HG03135 (cell line): ENCODE results near the gene JAZF1.

Experiments
- ATAC-seq: cut with Tn5 transposase; IDR thresholded peaks from one replicate; pipeline ENCODE4 v1.9.1; 2021; ENCODE audit warnings: mild to moderate bottlenecking, moderate library complexity; ENCODE audit not compliant: unreplicated experiment

Gene JAZF1

DNA sequence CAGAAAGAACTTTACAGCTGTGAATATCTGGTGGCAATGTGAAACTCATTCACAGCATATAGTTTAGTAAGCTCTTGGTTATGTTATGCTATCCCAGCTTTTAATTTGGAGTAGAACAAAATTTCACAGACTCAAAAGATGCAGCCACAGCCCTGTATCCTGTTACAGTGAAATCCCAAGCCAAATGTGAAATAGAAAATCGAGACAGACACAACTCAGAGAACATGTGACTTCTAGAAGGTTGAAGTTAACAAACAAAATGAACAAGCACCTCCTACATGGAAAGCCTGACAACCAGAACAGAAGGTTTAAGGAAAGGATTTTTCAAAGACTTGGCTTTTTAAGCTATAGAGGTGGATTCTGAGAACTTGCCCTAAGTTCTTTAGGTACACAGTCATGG lies 39.6 kb downstream of the JAZF1 start:
- ATAC-seq: no peak

DNA sequence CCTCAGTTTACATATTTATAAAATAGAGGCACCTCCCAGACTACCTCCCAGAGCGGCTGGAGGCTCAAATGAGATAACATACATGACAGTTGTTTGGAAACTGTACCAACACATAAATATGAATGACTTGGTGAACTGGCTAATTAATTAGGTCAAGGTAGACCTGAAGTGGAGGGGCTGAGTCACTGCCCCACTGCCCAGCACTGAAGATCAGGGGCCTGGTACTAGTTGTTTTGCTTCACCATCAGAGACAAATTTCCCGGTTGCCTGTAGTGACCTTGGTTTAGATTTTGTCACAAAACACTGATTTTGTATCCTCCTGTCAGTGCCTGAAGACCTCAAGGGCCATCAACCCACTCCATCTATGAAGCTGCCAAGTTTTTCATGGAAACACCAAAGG lies 41.8 kb downstream of the JAZF1 start:
- no peak for ATAC-seq

DNA sequence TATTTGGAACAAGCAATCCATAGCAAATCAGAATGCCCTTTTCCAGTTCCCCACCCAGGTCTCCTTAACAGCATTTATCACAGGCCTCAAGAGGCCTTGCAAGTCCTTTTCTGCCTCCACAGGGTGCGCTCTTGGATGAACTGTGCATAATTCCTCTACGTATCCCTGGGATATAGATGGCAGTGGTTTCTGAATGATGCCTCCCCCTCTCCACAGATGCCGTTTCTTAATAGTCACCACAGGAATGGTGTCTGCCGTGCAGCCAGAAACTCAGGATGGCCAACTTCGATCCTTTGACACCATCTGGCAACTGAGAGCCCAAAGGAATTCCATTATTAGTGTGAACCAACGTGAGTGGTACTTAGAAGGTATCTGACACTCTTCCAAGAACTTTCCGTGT lies 43.1 kb downstream of the JAZF1 start:
- ATAC-seq: no peak

DNA sequence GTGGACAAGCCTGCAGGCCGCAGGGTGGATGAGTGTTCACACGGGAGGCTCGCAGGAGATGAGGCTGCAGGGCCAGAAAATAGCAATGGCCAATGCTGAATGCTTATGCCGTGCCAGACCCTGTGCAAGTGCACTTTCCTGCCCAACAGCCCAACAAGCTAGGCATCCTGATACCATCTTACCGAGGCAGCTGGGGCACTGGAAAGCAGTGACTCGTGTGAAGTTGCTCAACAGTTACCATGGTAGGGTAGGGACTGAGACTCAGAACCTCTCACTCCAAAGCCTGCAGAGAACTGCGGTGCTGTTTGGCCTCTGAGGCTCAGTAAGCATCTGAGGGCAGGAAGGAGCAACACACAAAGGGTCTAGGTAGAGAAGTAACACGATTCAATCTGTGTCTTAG lies 43.7 kb downstream of the JAZF1 start:
- ATAC-seq: no peak

DNA sequence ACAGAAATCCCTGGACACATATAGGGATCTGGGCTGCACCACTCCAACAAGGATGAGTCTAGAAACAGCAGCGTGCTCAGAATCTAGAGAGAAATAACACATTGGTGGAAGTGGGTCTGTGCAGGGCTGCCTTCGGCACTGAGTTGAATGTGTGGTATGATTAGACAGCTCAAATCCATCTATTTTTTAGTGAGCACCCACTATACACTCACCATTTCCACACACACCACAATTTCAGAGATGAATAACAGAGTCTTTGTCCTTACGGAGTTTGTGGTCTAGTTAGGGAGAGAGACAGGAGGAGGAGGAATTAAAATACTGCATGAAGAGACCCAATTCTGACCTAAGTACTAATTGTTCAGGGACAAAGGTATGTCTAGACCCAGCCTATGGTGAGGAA lies 44.2 kb downstream of the JAZF1 start:
- no peak for ATAC-seq

DNA sequence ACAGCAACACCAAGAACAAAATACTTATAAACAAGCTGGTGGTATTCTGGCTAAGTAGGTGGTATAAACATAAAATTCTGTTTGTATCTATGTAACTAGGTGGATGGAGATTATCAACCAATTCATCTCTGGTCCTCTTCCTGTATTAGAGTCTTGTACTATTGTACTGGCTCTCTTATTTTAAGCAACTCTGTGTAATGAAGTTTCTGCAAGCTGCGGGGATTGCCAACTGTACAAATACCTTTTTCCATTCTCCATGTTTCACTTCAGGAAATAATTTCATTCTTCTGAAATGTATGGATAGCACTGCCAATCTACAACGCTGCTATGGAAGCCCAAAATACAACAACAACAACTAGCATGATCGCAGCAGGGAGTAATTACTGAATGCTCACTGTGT lies 44.8 kb downstream of the JAZF1 start:
- no peak for ATAC-seq

DNA sequence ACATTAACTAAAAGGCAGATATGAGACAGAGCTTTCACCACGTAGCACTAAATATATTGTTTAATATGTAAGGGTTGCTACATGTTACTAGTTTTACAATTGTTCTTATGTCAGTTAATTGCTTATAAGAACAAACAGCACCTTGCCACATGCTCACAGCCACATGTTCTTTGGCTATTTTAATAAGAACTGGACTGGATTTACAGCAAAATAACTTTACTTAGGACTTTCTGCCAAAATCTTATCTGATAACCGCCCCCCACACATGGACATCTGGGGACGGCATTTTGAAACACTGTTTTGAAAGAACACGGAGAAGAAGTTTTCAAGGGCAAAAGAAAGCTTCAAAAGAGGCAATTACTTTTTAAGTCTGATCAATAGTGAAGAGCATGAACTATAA lies 45.3 kb downstream of the JAZF1 start:
- no peak for ATAC-seq

DNA sequence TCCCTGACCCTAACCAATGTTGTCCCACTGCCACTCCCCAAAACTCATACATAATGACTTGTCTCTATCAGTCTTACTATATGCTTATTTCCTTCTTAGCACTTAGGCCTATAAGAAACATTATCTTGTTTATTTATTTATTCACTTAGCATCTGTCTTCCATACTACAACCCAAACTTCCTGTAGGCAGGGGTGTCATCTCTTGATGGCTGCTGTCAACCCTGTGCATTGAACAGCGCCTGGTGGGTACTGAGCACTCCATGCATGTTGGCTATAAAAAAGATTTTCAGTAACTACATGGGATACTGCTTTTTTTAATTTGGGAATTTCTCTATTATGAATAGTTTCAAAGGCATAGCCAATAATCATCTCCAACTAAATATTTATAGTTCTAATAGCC lies 46.7 kb downstream of the JAZF1 start:
- ATAC-seq: no peak

DNA sequence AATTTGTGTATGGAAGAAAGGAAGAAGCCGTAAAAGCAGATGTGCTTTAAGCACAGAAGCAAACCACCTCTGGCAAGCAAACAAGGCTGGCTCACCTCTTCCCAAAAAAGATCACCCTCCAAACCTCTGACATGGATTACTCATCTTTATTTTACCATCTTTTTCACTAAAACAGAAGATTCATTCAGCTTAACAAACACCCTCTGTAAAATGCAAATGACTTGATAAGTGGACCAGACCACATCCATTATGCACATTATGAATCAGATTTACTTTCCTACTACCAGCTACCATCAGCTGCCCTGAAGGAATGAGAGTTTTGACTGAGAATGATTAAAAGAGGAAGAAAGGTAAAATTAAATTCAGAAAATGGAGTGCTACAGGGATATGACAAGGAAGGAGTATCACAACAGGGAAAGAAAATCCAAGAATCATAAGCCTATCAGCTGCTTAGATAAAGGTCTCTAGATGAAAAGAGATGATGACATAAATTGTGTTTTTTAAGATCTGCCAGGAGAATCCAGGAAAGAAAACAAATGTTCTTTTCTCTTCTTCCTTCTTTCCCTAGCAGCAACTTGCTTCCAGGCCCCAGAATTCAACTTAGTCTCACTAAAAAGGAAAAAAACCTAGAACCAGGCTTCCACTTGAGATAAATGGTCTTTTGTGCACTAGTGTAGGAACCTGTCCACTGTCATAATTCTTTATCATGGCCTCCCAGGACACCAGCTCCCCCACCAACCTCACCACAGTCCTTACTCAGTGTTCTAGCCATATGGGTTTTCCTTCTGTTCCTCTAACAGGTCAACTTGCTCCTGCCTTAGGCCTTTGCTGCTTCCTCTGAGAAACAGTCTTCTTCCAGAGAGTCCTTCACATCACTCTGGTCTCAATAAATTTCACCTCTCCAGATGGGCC lies 47.4 kb downstream of the JAZF1 start:
- ATAC-seq: no peak

DNA sequence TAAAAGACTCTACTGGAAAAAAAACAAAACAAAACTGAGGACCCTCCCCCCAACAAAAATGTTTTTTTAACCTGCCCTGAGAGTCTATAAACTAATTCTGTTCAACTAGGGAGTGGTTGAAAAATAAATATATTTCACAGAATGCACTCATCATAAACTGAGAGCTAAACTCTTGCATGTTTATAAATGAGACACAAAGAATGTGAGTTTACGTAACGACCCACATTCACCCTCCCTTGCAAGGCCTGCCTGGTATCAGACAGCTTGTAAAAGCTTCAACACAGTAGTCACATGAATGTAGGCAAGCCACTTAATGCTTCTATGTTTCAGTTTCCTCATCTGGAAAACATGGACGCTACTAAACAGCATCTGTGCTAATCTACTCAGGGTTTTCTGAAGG lies 50.3 kb downstream of the JAZF1 start:
- no peak for ATAC-seq

DNA sequence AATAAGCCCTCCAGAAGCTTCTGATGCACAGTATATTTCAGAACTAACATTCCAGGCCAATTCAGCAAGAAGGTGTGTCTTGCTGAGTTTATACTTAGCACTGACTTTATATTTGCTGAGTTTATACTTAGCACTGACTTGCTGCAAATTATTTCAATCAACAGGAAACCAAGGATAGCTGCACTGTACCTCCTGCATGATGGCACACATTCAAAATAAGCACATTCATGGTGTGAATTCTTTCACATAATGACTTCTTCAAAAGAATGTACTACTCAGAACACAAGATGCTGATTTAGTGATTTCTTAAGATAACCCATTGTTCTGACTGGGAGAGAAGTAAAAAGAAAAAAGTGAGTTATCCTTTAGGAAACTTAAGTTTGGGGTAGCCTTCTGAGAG lies 52.0 kb downstream of the JAZF1 start:
- no peak for ATAC-seq

DNA sequence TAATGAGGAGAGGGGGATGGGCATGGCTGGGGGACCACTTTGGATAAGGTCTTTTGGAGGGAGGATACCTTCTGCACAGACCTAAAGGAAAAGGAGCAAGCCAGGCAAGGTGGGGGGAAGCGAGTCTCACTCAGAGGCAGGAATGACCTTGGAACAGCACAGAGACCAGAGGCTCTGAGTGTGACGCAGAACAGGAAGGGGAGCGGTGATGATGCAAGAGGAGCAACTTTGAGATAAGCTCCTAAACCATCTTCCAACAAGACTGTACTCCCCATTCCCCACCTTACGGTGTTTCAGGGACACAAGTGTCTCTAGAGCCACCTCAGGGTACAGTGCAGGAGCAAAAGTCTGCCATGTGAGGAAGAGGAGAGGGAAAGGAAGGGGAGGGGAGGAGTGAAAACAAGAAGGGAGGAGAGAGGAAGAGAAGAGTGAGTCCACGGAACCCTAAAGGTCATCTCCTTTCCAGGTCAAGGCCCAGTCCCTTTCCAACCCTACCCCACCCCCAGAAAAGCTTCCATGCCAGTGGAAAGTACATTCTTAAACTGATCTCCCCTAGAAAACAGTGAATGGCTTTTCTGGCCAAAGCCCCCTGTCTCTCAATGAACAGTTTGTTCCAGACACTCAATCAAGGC lies 54.1 kb downstream of the JAZF1 start:
- no peak for ATAC-seq

DNA sequence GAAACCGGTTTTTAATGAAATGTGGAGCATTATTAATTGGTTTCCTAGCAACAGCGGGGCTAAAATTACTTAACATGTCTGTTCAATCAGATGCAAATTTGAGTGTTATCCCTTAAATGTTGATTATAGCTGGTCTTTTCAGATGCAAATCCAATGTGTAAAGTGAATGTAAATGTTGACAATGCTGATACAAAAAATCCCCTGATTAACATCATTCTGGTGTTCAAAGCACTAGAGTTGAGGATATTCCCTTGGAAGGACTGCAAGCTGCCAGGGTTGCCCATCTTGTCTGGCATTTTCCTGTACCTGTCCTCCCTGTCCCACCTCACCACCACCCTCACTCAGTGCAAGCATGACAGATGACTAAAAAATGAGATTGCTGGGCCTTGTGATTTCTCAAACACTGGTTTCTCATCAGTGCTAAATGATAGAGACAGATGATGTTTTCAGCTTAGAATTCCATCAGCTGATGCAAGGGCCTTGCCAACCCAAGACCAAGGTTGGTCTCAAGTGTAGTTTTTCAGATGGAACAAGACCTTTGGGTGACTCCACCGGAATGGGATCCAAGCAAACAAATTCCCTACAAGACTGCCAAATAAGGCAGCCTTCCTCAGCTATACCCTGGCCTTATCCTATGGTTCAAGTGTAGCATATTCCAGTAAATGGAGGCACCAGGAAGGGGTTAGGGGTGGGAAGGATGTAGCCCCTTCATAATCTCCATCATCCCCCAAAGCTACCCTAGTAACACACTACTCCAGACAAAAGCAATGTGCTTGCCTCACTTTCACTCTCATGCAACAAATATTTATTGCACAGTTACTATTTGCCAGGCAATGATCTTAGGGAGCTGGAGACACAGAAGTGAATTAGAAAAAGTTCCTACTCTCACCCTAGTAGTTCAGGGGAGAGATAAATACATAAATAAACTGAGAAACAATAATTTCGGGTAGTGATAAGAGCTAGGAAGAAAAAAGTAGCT lies 54.9 kb downstream of the JAZF1 start:
- ATAC-seq: no peak

DNA sequence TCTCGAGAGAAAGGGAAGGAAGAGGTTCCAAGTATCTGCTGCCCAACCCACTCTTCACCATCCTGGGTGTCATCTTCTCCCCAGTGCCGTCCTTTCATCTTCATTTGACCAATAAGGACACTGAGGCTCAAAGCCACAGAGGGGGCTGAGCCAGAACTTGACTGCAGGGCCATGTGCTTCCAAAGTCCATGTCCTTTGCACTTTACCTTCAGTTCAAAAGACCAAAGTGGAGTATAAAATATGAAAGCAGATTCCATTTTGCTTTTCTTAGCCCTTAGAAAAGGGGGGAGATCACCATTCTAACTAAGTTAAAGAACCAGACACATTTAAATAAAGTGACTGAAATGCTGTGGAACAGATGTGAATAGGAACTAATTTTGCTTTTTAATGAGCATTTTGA lies 56.2 kb downstream of the JAZF1 start:
- ATAC-seq: no peak

DNA sequence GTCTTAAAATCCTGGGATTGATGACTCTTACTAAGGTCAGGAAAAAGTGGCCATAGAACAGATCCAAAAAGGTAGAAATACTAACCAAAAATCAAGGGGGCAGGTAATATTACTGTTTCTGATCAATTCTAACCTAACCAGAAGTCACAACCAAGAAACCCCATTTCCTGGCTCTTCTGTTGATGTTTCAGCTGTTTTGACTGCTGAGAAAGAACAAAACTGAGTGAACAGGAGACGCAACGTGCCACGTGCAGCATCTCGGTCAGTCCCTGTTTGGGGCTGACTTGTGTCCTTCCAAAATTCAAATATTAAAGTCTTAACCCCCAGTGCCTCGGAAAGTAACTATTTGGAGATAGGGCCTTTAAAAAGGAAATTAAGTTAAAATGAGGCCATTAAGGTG lies 56.8 kb downstream of the JAZF1 start:
- no peak for ATAC-seq

DNA sequence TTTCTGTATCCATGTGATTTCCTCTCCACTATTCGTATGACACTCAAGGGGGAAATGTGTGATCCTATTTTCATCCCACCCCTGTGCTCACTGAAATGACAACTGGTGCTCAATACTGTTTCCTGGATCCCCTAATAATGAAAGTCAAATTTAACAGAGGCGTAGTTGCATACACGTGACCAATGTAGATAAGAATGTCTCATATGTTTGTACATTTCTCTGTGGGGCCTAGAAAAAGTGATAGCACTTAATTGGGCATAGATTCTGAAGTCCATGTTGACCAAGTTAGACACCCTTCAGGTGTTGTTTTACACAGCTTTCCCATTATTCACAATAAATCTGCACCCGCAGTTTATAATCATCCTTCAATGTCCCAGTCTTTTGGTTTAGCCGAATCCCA lies 59.1 kb downstream of the JAZF1 start:
- no peak for ATAC-seq

DNA sequence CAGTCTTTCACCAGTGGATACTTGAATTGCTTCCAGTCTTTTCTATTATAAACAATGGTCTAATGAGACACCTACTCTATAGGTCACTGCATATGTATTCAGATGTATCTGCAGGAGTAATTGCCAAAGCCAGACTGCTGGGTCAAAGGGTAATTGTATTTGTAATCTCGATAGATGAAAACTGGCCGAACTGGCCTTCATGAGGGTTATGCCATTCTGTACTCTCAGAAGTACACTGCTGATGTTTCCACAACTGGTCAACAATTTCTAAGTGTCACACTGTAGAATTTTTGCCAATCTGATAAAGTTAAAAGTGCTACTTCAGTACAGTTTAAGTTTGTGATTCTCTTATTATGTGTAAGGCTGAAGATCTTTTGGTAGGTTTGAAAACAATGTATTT lies 64.6 kb downstream of the JAZF1 start:
- ATAC-seq: no peak

DNA sequence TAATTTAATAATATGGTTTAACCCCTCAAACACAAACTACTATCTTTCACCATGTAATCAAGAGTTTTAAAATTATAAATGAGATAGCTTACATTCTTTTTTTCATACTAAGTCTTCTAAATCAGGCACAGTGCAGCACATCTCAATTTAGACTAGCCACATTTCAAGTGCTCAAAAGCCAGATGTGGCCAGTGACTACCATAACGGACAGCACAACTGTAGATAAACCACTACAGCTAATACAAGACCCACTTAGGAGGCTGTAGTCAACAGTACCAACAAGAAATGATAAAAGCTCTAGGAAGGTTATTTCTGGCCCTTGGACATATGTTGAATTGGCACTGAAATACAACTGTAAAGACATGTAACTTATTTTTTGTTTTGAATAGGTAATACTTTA lies 65.3 kb downstream of the JAZF1 start:
- ATAC-seq: no peak

DNA sequence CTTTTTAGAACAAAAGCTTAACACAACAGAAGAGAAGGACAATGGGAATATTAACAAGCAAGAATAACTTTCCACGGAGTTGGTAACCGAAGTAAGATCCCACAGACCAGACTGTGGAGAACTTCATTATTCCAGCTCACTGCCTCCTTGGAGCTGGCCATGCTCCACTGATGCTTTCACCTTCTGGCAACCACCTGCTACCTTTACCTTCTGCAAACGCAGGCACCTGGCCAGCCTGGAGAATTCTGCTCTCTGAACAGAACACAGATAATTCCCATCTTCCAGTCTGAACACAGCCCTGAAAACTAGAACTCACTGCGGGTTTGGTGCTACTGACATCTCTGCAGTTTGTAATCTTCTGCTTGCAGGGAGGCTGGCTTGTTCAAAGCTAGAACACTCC lies 66.5 kb downstream of the JAZF1 start:
- no peak for ATAC-seq

DNA sequence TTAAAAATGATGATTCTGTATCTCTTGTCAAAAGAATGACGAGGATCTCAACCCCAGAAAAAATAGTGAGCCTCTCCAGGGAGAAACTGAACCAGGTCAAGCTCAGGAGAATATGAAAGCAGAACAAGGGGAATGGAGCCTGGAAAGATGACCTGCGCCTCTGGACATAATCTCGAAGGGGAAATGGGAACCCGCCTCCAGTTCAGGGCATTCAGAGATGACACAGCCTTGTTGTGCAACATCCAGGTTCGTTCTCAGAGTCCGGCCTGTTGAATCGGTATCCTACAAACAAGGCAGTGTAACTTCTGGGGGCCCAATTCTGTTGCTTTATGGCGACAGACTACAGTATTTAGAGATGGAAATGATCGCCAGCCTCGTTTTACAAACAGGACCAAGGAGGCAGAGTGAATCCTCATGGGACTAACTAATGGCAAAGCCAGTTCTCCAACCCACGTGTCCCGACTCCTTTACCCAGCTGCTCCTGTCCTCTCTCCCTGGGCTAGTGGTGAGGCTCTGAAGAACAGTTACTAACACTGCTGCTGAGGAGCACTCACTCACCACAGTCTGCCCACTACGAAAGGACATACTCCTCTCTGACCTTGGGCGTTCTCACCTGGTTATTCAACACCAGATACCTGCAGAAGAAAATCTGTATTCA lies 67.6 kb downstream of the JAZF1 start:
- ATAC-seq: no peak

DNA sequence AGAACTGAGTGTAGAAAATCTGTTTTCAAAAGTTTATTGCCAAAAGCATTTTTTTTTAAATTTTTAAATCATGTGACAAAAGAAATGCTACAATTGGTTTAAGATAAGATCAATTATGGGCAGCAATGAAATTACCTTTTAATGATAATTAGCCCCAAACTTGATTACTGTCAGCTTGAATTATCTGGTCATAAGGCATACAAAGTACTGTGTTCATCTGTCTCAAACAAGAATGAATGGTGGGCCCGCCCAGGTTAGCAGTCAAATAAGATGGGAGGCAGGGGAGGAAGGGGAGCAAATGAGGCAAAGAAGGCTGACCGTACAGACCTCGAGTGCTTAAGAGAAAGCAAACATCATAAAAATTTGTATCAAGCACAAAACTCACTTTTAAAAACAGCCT lies 68.1 kb downstream of the JAZF1 start:
- ATAC-seq: no peak
